SIG-M5 treated with dmso at 0.1 percent for 504 hours (cell line): ENCODE data around the gene COL18A1.
"Not testable (repeated sequence)": the region's sequence is repeated elsewhere in the genome, so short reads cannot be mapped to it uniquely, and the experiment has no call there.

ENCODE experiments used
- DNase-seq: peaks from one replicate; lab custom pipeline; 2025; ENCODE audit not compliant: unreplicated experiment; lab: John Stamatoyannopoulos, UW

Gene COL18A1

DNA sequence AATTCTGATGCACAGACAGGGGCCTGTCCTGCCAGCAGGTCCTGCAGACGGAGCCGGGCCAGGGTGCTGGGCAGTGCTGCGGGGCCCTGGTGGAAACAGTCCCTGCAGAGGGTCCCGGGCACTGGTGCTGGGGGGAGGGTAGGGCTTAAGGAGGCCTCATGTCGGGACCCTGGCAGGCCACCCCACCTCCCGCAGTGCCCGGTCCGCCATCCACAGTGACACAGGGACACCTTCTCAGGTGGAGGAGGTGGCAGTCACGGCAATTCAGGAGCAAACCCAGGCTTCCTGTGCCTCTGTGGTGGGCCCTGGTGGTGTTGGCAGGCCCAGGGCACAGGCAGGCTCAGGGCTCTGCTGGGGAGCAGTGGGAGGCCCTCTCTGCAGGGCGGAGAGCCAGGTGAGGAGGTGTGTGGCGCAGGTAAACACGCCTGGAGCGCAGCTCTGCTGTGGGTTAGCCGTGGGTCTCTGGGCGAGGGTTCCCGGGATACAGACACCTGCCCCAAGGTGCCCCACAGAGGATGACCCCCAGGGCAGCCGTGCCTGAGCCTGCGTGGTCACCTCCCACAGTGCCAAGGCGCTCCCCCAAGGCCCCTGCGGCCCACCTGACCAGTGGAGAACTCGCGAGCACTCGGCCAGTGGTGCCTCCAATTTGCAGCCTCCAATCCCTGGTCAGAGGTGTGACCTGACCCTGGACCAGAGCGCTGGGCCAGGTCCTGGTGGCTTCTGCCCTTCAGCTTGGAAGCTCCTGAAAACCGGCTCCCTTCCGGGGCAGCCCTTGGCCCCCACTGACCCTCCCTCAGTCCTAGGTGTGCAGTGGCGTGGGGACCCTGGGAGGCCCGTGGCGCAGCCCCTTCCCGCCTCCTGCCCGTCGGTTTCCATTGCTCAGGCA, 19.2 kb downstream of the COL18A1 start:
- no peak for DNase-seq

DNA sequence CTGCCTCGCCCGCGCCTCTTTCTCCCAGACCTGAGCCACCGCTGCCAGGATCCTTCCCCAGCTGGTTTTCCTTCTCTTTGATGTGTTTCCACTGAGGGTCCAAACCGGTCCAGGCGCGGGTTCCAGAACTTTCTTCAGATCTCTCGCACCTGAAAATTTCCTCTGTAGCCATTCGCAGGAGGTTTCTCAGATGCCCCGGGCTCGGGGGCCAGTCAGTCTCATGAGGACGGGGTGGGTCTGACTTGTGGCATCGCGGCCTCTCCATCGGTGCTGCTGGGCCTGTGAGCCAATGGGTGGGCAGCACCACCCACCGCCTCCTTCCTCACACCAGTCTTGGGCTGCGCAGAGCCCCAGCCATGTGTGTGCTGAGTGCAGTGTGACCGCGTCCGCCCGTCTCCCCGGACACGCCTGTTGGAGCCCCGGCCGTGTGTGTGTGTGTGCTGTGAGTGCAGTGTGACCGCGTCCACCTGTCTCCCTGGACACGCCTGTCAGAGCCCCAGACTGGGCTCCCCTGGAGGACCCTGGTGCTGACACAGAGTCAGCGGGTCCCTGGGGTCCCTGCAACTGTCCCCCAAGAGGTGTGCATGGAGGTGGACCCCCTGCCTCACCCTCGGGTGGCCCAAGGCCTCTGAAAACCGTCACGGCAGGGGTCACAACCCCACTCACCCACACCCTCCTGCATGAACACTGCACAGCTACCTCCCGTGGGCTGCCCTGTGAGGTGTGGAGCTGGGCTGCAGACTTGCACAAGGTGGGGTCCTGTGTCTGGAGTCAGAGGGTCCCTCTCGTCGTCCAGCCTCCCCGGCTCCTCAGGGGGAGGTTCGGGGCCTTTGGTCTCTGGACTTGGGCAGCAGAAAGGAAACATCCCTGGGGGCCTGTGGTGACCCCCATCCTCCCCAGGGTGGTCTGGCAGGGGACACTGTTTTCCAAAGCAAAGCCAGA, 20.2 kb downstream of the COL18A1 start:
- DNase-seq = no peak

DNA sequence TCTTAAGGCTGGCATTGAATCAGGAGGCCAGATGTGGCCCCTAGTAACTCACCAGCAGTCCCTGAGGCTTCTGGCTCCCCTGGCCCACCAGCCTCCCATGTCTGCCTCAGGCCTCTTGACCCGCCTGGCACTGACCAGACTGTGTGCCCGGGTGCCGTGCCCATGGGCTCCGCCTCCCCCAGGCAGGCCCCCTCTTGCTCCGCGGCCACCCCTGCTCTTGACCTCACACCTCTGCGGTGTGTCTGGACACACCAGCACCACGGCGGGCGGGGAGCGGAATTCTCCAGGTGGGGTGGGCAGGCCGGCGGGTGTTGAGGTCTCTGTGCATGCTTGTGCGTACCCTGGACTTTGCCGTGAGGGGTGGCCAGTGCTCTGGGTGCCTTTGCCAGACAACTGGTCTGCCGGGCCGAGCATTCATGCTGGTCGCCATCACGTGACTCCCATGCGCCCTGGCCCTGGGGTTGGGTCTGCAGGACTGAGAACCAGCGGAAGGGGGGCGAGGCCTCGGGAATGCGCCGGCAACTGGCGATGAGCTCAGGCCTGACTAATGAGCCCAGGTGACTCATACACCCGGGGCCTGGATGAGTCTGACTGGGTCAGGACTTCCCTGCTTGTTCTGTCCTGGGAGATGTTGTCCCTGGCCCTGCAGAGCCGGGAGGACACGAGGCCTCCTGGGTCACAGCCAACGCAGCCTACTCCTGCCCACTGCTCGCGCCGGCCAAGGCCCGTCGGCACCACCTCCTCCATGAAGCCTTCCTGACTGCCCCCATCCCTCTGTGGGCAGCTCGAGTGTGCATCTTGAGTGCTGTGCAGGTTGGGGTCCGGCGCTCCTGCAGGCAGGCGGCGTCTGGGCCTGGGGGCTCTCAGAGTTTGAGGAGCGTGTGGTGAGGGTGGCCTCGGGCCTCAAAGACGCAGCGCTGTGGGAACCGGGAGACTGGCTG, 22.6 kb downstream of the COL18A1 start:
- DNase-seq = peak; percentile 21

DNA sequence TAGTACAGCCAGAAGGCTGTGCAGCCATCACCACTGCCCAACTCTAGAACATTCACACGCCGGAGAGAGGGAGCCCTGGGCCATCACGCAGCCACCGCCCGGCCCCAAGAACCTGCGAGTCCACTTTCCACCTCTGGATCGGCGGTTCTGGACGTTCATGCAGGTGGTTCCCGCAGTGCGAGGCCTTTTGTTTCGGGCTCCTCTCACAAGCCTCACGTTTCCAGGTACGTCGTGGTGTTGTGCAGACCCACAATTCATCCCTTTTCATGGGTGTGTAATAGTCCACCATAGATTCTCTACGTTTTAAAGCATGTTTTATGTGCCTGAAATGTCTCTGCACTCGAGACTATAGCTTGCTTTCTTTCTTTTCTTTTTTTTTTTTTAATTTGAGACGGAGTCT, 23.6 kb downstream of the COL18A1 start:
- no peak for DNase-seq

DNA sequence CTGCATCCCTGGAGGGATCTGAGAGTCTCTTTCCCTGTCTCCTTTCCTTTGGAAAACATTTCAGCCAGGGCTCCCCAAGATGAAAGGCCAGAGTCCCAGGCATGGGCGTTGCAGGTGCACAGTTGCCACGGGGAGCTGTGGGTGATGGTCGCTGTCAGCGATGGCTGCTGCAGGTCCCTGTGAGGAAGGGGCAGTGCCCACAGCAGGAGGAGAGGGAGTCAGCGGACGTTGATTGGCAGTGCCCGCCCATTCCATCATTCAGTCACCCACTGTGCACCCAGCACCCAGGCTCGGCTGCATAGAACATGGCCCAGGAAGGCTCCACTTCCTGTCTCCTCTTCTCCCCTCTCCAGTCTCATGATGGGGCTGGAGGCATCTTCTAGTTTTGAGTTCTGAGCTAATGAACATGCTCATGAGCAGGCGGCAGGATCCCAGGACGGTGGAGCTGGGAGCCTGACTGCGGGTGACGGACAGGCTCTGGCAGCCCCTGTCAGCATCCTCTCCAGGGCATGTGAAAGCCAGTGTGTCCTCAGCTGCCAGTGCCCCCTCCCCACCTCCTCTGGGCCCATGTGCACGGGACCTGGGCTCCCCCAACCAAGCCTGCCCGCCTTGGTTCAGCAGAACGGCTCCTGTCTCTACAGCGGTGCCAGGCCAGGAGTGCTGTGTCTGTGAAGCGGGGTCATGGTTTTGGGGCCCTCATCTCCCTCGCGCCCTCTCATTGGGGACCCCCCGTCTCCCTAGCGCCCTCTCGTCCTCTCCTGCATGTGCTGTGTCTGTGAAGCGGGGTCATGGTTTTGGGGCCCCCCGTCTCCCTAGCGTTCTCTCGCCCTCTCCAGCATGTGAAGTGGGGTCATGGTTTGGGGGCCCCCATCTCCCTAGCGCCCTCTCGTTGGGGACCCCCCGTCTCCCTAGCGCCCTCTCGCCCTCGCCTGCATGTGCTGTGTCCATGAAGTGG, 24.5 kb downstream of the COL18A1 start:
- DNase-seq = no peak

DNA sequence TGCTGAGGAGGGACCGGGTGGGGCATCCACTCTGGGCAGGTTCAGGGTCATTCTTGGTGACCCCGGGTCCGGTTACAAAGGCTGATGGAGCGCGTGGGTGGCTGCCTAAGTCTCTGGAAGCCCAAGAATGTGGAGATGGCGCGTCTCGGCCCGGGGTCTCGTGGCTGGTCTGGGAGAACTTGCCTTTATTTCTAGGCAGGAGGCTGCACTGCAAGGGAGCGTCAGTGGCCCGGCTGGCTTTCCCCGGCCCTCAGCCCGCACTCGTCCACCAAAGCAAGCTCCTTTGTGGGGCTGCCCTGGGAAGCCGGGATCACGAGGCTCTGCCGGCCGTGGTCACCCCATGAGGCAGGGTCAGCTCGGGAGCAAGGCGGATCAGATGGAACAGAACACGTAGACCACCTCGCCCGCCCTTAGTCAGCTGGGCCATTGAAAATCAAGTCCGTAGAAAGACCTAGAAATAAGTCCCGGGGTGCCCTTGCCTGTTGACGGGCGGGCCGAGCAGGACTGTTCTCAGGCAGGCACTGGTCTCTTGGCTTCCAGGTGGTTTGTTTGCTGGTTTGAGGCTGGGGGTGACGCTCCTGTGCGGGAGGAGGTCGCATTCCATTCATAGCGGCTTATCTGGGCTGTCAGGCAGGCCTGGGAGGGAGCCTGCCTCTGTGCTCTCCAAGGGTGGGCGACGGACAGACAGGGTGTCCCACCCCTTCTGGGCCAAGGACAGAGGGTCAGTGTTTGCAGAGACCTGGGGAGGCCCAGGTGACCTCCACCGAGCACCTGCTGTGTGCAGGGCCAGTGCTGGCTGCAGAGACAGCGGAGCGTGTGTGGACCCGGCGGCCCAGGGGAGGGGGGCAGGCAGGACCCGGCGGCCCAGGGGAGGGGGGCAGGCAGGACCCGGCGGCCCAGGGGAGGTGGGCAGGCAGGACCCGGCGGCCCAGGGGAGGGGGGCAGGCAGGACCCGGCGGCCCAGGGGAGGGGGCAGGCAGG, 25.8 kb downstream of the COL18A1 start:
- DNase-seq = no peak

DNA sequence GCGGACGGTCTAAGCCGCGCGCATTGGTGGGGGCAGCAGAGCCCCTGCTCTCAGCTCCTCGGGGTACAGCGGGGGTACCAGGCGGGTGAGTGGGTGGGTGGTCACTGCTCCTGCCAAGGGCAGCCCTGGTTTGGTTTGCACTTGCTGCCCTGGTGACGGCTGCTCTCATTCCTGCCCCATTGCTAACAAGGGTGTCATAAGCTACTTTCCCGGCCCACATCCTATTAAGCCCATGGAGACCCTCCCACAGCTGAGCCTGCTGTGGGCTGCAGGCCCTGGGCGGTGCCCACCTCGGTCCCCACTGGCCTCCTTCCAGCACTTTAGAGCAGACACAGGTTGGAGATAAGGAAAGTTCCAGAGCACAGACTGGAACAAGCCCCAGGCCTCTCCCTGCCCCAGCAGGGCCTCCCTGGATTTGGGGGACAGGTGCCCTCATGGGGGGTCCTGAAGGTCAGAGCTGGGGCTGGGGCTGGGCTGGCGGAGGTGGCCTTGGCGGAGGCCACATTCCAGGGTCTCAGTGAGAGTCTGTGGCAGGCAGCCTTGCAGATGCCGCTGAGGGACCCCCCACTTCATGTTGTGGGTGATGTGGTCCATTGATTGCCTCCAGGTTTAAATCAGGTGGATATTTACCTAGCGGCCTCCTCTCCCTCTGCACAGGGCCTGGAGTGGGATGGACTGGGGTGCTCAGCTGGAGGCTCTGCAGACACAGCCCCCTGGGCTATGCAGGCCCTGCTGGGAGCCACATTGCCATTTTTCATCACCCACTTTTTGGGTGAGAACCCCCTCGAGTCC, 27.0 kb downstream of the COL18A1 start:
- DNase-seq = no peak

DNA sequence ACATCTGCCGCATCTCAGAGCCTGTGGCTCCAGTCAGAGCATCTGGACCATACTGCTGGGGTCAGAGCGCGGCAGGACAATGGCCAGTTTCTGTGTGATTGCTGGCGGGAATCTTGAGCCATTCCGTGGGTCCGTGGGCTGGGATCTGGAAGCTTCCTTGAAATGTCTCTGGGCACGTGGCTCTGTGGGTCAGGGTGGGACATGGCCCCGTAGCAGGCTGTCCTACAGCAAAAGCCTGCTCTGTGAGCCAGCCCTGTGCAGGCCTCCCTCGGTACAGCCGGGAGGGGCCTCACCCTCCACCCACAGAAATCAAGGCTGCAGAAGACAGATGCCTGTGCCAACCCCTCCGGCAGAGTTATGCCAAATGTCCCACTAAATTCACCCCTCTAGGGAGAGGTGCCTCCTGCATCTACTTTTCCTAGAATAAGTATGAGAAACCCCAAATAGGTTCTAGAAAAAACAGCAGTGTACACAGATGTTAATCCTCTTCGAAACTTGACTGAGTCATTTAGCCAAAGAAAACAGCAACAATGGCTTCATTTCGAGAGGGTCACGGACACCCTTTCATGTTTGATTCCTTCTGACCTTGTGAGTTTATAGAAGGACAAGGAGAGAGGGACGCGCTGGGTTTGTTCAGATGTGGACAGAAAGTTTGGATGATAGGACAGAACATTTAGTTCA, 27.8 kb downstream of the COL18A1 start:
- DNase-seq = no peak

DNA sequence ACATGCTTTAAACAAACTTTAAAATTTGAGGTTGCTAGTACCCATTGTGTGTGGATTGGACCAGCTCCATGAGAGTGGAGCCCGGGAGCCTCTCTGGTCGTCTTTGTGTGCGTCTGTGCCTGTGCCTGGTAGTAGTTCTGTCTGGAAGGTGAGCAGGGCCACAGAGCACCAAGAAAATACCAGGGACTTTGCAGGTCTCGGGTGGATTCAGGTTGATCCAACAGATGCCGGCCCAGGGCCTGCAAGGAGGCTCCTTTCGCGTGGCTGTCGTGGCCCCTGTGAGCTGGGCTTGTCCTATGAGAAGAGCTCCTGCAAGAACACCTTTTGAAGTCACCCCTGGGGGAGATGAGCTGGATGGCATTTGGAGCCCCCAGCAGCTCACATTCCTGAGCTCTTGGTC, 28.3 kb downstream of the COL18A1 start:
- DNase-seq = no peak

DNA sequence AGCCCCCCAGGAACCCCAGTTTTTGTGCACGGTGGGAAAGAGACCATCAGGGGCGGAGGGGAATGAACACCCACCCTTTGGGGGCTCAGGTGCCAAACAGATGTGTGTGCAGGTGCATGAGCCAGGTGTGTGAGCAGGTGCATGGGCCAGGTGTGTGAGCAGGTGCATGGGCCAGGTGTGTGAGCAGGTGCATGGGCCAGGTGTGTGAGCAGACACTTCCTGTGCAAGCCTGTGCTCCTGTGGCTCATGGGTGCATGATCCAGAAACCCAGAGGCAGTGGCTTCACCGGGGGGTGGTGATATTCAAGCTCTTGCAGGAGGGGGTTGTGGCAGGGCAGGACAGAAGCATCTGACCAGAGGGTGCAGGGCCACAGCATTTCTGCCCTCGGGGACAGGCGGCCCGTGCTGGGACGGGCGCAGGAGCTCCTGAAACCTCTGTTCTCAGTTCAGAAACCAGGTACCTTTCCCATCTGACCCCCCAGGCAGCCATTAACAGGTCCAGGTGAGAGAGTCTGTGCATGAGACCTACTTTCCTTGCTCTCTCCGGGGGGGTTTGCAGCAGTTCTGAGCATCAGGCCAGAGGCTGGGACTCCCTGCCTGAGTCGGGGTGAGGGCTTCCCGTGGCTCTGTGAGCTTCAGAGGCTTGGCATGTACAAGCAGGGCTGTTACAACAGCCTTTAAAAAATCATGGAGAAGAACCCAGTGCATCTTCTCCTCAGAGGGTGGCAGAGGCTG, 29.1 kb downstream of the COL18A1 start:
- no peak for DNase-seq

DNA sequence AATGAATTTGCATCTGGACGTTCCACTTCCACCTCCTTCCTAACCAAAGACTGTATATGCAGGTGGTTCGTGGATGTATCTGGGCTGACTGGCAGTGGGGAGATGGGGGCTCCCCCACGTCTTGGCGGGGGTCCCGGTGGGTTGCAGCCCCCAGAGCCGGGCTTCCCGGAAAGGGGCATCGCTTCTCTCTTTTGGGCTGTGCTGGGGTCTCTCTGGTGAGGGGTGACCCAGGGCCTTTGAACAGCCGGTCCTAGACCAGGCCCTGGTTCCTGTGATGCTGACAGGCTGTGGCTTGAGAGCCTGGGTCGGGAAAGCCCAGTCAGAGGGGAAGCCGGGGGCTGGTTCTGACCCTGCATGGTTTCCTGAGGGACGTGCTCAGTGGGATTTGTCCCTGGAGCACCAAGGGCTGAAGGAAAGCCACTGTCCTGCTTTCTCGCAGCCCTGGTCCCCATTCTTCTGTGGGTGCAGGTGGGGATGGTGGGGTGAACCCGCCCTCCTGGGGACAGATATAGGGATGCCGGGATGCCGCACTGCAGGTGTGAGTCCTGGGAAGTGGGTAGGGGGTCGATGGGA, 29.8 kb downstream of the COL18A1 start:
- no peak for DNase-seq

DNA sequence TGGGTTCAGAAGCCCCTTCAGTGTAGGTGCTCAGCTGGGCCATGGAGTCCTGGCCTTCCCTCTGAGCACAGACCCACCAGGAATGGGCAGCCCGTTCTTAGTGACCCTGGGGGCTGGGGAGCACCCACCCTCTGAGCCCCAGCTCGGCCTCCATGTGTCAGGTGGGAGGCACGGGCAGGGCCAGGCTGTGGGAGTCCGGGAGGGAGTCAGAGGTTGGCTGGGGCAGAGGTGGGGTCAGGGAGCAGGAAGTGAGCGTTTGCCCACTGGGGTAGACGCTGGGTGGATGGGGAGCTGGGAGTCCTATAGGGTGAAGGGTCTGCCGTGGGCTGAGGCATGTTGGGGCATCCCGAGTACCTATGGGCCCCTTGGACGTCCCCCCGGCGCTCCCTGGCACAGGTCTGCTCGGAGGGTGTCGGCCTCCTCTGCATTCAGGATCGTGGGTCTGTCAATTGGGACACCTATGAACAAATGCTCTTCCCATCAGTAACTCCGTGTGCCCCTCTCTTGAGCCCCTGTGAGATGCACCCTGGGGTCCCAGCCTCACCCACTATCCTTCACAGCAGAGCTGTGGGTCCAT, 30.5 kb downstream of the COL18A1 start:
- no peak for DNase-seq

DNA sequence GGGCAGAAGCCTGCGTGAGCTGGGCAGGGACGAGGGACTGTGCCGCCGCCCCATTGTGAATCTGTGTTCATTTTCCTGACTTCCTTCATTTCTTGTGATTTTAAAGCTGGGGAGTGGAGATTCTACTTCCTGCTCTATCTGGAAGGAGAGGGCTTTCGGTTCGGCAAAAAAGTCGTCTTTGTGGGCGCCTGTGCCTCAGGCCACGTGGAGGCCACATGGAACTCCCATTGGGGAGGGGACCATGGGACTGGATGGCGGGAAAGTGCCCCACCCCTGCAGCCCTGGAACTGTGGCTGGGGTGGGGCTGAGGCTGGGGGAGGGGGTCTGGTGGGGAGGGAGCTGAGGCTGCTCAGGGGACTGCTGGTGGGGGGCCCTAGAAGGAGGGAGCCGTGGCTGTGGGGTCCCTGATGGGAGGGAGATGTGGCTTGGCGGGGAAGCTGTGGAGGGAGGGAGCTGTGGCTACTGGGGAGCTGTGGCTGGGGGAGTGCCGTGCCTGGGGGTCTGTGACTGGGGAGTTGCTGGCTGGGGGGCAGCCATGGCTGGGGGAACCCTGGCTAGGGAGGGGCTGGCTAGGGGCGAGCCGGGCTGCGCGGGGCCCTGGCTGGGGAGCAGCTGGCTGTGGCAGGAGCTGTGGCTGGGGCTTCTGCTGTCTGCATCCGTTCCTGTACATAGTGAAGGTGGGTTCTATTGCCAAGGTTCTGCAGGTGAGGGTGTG, 31.5 kb downstream of the COL18A1 start:
- DNase-seq = no peak

DNA sequence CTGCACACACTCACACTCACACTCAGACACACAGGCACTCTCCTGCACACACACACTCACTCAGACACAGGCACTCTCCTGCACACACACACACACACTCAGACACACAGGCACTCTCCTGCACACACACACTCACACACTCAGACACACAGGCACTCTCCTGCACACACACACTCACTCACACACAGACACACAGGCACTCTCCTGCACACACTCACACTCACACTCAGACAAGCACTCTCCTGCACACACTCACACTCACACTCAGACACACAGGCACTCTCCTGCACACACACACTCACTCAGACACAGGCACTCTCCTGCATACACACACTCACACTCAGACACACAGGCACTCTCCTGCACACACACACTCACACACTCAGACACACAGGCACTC, 32.9 kb downstream of the COL18A1 start:
- DNase-seq = not testable (repeated sequence)
